HFF-Myc (cell line): ENCODE measurements around the gene TTC3.

Source experiments
- DNase-seq: peaks from one replicate; pipeline ENCODE4 v3.0.0-alpha.2; 2011; ENCODE audit warnings: low read depth; ENCODE audit errors: extremely low read depth
- H3K4me3 ChIP-seq: replicated peaks from 2 replicates; pipeline ENCODE4 v1.5.1; 2011; ENCODE audit warnings: low read depth, mild to moderate bottlenecking, control low read depth, low read length
- TF ChIP-seq, protein P1 (sequence below): IDR thresholded peaks from 2 replicates; pipeline ENCODE4 v1.5.1; 2012; ENCODE audit warnings: mild to moderate bottlenecking, low read depth, low read length, control low read depth; ENCODE audit errors: missing control alignments

TTC3 gene

DNA sequence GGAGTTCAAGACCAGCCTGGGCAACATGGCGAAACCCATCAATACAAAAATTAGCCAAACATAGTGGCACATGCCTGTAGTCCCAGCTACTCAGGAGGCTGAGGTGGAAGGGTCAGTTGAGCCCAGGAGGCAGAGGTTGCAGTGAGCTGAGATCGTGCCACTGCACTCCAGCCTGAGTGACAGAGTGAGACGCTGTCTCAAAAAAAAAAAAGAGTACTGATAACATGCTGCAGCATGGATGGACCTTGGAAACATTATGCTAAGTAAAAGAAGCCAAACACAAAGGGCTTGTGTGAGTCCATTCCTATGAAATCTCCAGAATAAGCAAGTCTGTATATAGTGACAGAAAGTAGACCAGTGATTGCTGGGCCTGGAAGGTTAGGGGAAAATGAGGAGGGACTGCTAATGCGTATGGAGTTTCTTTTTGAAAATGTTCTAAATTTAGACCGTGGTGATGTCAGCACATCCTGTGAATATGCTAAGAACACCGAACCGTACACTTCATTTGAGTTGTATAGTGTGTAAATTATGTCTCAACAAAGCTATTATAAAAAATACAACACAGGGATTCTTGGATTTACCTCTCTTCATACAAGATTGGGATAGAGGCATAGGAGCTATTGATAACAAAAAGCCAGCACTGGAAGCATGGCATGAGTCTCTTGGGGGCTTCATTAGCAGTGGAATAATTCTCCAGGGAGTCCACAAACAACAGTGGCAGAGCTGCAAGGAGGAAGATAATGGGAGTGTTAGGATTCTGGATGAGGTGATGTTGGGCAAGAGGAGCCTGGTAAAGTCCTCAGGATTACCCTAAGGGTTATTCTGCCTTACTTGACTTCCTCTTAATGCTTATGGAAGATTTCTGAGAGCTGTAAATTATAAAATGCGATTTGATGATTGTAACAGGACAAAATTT, 73.5 kb downstream of the TTC3 start:
- no peak overlapping the region for H3K4me3 ChIP-seq
- DNase-seq: no peak
- TF ChIP-seq, protein P1, sequence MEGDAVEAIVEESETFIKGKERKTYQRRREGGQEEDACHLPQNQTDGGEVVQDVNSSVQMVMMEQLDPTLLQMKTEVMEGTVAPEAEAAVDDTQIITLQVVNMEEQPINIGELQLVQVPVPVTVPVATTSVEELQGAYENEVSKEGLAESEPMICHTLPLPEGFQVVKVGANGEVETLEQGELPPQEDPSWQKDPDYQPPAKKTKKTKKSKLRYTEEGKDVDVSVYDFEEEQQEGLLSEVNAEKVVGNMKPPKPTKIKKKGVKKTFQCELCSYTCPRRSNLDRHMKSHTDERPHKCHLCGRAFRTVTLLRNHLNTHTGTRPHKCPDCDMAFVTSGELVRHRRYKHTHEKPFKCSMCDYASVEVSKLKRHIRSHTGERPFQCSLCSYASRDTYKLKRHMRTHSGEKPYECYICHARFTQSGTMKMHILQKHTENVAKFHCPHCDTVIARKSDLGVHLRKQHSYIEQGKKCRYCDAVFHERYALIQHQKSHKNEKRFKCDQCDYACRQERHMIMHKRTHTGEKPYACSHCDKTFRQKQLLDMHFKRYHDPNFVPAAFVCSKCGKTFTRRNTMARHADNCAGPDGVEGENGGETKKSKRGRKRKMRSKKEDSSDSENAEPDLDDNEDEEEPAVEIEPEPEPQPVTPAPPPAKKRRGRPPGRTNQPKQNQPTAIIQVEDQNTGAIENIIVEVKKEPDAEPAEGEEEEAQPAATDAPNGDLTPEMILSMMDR: no peak

DNA sequence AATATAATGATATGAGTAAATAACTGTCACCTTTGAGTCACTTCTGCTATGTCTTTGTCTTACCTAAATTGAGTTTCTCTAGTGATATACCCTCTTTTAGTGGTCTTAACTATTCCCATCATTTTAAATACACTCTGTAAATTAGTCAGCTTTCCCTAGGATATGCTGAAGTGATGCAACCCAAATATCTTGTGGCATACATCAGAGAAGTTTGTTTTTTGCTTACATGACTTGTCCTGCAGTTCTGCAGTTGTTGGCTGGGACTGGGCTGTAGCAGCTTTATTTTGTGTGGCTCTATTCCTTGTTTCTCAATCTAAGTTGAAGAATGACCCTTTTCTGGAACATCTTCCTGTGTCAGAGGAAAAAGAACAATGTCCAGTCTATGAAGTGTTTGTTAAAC, 76.4 kb downstream of the TTC3 start:
- TF ChIP-seq, protein P1: no peak
- H3K4me3 ChIP-seq: no peak overlapping the region
- no peak for DNase-seq

DNA sequence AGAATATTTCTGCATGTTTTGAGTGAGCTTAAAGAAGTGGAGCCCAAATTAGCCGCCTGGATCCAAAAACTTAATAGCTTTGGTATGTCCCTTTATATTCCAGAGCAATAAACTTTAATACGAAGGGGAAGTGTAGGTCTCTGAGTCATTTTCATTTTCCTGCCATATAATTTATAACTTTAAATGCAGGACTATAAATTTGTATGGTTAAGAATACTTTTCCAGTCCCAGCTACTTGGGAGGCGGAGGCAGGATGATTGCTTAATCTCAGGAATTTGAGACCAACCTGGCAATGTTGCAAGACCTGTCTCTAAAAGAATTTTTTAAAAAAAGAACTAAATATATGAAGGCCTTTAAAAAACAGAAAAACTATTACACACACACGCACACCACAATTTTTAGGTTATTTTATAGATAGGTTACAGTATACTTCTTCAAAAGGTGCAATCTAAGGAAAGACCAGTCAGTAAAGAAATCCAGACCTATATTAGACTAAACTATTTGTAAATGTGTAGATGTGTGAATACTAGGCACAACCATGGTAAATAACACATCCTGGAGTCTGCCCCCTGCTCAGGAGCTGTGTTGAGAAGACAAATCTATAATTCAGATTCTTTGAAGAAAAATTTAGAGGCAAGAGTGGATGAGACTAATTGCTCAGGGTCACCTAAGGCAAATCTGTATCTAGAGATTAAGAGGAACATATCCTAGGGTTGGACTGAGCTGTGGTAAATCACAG, 80.3 kb downstream of the TTC3 start:
- TF ChIP-seq, protein P1: no peak
- DNase-seq: peak; percentile 36
- no peak overlapping the region for H3K4me3 ChIP-seq

DNA sequence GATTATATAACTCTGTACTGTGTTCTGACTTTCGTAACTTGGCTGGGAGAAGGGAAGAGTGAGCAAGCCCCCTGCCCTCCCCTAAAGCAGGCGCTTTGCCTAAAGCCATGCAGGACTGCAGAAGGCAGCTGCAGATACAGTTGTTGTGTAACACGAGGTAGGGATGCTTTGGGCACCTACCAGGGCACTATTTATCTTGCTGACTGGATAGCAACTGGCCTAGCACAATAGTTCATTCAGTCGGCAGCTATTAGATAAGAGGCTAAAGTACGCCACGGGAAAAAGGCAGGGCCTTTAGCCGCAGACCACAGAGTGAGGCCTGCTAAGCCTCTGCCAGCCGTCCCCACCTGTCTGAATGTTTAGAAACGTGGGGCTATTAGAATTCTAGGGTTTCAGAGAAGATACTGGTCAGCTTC, 80.9 kb downstream of the TTC3 start:
- TF ChIP-seq, protein P1: no peak
- no peak overlapping the region for H3K4me3 ChIP-seq
- DNase-seq: no peak

DNA sequence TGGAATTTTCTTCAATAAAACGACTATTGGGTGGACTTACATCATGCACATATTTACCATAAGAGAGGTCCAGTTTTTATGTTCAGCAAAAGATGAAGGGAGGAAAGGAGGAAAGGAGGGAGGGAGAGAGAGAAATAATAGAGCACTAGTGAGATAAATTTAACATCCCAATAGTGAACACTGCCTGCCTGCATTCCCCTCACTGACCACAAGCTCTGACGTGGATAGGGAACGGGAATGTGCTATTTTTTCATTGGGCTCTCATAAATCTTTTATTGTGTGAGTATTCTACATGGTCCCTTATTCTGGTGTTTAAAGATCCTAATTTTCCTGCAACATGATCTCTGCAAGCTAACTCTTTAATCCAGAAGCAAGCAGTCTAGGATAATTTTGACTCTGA, 82.1 kb downstream of the TTC3 start:
- DNase-seq: no peak
- no peak overlapping the region for H3K4me3 ChIP-seq
- TF ChIP-seq, protein P1: no peak

DNA sequence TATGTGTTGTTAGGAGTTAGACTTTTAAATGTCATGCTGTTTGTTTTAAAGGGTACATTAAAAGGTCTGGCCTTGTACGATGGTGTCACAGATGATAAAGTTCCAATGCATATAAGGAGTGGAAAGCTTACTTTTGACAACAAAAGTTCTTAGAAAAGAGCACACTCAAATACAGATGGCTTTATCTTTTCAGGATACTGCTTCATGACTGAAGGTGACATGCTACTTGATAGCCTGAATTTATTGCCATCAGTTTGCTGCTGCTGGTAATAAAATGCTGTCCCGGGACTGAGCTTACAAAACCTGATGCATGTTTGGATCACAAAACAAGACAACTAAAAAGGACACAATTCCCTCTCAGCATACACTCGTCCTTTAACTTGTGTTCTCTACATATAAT, 84.9 kb downstream of the TTC3 start:
- no peak for DNase-seq
- TF ChIP-seq, protein P1: no peak
- no peak overlapping the region for H3K4me3 ChIP-seq
